Stimulated activated memory B cell treated with anti-CD40 and anti-IgM and Interleukin-4, amounts not matched to agents 10 μg/mL and 1 μg/mL and 100 μg/mL, for 72 hours (primary cell): ENCODE data around the gene ITGA7.
A peak's percentile ranks its signal among the peaks of the same experiment; 100 is the strongest.
"Not testable (repeated sequence)": the region's sequence is repeated elsewhere in the genome, so short reads cannot be mapped to it uniquely, and the experiment has no call there.

ENCODE experiments used
- ATAC-seq: fragments of 150-1000 bp; cut with Tn5 transposase; 2 replicates; pipeline ENCODE4 v1.10.0; 2021
- H3K27ac Mint-ChIP-seq: one replicate; pipeline ENCODE4 v1.8.0; 2022; ENCODE audit warnings: mild to moderate bottlenecking, mixed read lengths
- H3K27me3 Mint-ChIP-seq: one replicate; pipeline ENCODE4 v1.8.0; 2022; ENCODE audit warnings: mixed read lengths
- H3K36me3 Mint-ChIP-seq: one replicate; pipeline ENCODE4 v1.8.0; 2022; ENCODE audit warnings: mixed read lengths
- H3K4me1 Mint-ChIP-seq: one replicate; pipeline ENCODE4 v1.8.0; 2022; ENCODE audit warnings: mixed read lengths
- H3K4me3 Mint-ChIP-seq: one replicate; pipeline ENCODE4 v1.8.0; 2022; ENCODE audit warnings: mild to moderate bottlenecking, moderate library complexity, mixed read lengths
- H3K9me3 Mint-ChIP-seq: one replicate; pipeline ENCODE4 v1.8.0; 2022; ENCODE audit warnings: mixed read lengths

The ITGA7 gene

DNA sequence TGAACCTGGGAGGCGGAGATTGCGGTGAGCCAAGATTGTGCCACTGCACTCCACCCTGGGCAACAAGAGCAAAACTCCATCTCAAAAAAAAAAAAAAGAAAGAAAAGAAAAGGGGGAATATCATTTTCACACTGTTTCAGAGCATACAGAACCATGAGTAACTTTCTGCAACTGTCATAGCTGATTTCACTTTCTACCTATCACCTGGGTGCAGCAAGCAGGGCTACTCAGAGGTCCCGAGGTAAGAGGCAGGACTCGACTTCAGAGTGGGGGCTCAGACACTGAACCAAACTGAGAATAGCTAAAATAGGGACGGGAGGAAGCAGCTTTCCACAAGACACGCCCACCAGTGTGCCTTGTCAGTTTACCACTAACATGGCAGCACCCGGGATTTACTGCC lies 41.2 kb downstream of the ITGA7 start:
- H3K27me3 Mint-ChIP-seq = no peaks in the 10 kb centered on the region
- no peaks in the 10 kb centered on the region for H3K9me3 Mint-ChIP-seq
- ATAC-seq = no peak
- no peak overlapping the region for H3K4me3 Mint-ChIP-seq
- H3K27ac Mint-ChIP-seq = no peak overlapping the region
- H3K36me3 Mint-ChIP-seq = no peaks in the 10 kb centered on the region
- H3K4me1 Mint-ChIP-seq = no peaks in the 10 kb centered on the region

DNA sequence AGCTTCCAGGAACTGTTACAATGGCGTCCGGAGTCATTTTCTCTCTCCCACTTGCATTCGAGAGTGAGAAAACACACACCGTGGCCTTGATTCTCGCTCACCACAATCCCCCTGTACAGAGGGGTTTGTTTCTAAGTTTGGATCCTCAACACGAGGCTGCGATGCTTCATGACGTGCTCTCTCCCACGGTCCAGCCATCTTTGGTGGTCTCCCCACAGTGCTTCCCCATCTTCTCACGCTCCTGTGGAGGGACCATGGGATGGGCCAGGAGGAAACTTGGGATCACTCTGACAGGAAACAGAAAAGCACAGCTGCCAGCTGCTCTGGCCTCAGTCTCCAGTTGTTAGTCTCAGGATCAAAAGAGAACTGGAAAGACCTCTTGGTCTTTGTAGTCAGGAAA lies 42.9 kb downstream of the ITGA7 start:
- H3K27me3 Mint-ChIP-seq = no peaks in the 10 kb centered on the region
- no peaks in the 10 kb centered on the region for H3K4me1 Mint-ChIP-seq
- H3K36me3 Mint-ChIP-seq = no peaks in the 10 kb centered on the region
- no peaks in the 10 kb centered on the region for H3K9me3 Mint-ChIP-seq
- H3K4me3 Mint-ChIP-seq = no peak overlapping the region
- no peak for ATAC-seq
- H3K27ac Mint-ChIP-seq = no peak overlapping the region

DNA sequence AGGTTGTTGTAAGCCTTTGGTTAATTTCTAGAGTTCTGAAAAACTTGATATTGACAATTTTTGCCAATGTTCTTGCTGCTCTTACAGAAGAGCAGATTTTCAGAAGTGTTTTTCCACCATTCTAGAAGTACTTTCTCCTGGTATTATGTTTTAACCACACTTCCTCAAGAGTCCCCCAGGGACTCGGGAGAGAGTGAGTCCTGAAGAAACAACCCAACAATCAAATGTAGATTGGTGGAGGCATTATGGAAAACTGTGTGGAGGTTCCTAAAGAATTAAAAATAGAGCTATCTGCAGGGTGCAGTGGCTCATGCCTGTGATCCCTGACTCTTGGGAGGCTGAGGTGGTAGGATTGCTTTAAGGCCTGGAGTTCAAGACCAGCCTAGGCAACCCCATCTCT lies 44.3 kb downstream of the ITGA7 start:
- no peak for ATAC-seq
- Mint-ChIP-seq H3K4me3 (no peak overlapping the region), H3K27me3 (no peaks in the 10 kb centered on the region), H3K27ac (no peak overlapping the region), H3K36me3 (no peaks in the 10 kb centered on the region), H3K9me3 (no peaks in the 10 kb centered on the region), H3K4me1 (no peaks in the 10 kb centered on the region)

DNA sequence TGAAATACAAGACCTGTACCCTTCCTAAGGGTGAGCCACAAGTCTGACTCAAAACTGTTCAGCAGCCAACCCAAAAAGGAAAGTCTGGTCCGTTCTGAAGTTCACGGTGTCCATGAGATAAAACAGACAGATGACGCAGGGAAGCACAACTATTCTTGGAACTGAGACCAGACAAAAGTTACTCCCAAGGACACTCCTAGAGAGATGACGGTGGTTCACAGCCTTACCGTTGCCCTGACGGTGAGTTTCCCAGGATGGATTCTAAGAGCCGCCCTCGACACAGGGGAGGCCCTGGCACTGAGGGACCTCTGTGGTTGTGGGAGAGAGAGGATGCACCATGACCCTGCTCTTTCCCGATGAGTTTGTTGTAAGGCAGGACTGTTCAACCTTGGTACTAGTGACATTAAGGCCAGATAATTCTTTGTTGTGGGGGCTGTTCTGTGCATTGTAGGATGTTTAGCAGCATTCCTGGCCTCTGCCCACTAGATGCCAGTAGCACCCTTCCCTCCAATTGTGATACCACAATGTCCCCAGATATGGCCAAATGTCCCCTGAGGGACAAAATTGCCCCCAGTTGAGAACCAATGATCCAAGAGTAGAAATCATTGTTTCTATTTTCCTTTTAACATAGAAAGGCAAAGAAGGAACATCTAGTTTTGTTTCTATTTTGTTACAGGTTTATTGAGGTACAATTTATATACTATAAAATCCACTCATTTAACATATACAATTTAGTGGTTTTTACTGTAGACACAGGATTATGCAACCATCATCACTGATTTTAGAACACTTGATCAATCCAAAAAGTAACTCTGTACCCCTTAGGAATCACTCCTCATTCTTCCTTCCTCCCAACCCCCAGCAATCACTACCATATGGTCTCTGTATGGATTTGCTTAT lies 48.0 kb downstream of the ITGA7 start:
- H3K4me3 Mint-ChIP-seq = no peak overlapping the region
- no peak for ATAC-seq
- H3K4me1 Mint-ChIP-seq = no peaks in the 10 kb centered on the region
- no peak overlapping the region for H3K27ac Mint-ChIP-seq
- no peaks in the 10 kb centered on the region for H3K9me3 Mint-ChIP-seq
- H3K27me3 Mint-ChIP-seq = no peaks in the 10 kb centered on the region
- H3K36me3 Mint-ChIP-seq = no peaks in the 10 kb centered on the region

DNA sequence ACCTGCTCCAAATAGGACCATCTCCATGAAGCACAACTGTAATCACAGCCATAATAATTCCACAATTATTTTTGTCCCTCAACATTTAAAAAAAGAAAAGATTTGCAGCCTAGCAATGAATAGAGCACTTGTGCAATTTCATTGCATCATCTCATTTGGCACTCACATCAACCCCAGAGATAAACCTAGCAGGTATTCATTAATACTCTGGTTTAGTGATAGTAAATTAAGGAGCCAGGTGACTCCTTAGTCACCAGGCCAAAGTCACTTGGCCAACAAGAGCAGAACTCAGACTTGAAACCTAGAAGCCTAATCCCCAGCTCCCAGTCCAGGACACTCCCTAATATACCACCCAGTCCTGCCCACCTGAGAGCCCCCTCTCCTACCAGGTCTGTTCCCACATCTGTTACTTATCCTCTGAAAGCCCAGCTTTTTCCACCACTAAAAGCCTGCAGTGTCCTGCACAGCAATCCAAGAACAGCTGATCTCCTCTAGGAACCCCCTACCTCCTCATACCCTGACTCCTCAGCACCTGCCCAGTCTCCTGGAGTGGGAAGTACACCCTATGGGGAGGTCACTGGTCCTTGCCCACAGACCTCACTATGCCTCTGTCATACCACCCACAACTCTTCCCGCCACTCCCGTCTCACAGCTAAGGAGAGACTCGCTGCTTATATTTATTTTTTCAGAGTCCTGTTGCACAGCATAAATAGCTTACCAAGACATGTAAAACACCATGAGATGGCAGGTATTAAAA lies 48.9 kb downstream of the ITGA7 start:
- no peak overlapping the region for H3K27ac Mint-ChIP-seq
- no peaks in the 10 kb centered on the region for H3K27me3 Mint-ChIP-seq
- H3K4me1 Mint-ChIP-seq = no peaks in the 10 kb centered on the region

DNA sequence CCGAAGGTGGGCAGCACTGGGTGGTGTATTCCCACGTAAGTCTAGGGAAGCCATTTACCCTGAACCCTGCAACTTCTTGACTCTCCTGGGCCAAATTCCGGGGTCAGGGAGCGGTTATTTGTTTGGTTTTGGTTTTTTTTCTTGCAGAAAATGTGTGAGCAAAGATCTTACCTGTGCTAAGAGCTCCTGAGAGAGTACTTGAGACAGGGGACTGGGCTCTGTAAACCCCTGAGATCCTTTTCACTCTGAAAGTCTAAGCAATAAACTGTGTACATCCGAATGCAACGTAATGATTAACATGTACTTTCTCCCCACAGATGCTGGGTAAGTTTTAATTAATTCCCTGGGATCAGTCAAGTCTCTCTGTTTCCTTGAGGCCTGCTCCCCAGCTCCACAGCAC lies 49.5 kb downstream of the ITGA7 start:
- no peaks in the 10 kb centered on the region for H3K4me1 Mint-ChIP-seq
- no peaks in the 10 kb centered on the region for H3K27me3 Mint-ChIP-seq
- no peak overlapping the region for H3K4me3 Mint-ChIP-seq
- ATAC-seq = no peak
- no peaks in the 10 kb centered on the region for H3K9me3 Mint-ChIP-seq
- H3K36me3 Mint-ChIP-seq = no peaks in the 10 kb centered on the region
- no peak overlapping the region for H3K27ac Mint-ChIP-seq

More for the DNA sequence above, 48.9 kb downstream of the ITGA7 start:
- H3K4me3 Mint-ChIP-seq = no peak overlapping the region
- H3K36me3 Mint-ChIP-seq = no peaks in the 10 kb centered on the region
- no peak for ATAC-seq
- no peaks in the 10 kb centered on the region for H3K9me3 Mint-ChIP-seq

DNA sequence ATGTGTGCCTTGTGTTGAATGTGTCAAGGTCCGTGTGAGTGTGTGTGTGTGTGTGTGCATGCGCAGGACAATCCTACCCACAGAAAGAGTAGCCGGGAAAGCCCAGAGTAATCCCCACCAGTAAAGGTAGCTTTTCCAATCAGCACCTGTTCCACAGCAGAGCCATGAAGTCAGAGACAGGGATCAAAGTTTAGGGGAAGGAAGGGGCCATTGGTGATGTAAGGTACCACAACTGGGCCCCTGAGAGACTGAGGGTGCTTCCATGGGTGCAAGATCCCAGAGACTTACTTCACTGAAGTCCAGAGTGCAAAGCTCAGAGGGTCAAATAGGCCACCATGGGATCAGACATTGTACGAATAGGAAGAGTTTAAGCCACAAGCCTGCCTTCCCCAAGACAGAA lies 50.5 kb downstream of the ITGA7 start:
- no peak overlapping the region for H3K4me3 Mint-ChIP-seq
- no peak overlapping the region for H3K27ac Mint-ChIP-seq
- H3K36me3 Mint-ChIP-seq = no peaks in the 10 kb centered on the region
- no peaks in the 10 kb centered on the region for H3K4me1 Mint-ChIP-seq
- ATAC-seq = no peak
- no peaks in the 10 kb centered on the region for H3K9me3 Mint-ChIP-seq
- H3K27me3 Mint-ChIP-seq = no peaks in the 10 kb centered on the region

DNA sequence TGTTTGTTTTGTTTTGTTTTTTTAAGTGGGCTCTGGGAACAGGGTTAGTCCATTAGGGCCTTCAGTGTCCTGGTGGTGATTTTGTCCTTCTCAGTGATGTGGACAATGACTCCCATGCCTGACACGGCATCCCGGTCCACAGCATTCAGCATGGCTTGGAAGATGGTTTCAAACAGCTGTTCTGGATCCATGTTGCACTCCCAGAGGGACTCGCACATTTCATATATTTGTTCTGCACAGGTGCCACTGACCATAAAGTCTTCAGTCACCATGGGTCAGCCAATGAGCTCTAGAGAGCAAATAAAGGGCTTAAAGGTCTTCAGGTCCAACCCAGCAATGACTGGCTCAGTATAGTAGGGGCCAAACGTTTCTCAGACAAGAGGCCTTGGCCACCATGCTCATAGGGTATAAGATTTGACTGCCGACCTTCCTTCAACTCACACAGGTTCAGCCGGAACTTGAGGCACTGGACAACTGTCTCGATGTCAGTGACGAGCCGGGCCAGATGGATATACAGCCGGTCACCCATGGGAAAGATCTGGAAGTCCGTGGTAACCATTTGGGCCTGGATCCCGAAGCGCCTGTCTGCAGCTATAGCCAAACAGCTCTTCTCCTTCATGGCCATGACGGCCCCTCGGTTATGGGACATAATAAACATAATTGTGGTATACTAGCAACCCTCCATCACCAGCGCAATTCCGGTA lies 53.0 kb downstream of the ITGA7 start:
- ATAC-seq = no peak
- H3K4me3 Mint-ChIP-seq = no peak overlapping the region
- no peaks in the 10 kb centered on the region for H3K27me3 Mint-ChIP-seq
- H3K4me1 Mint-ChIP-seq = peaks cover 6% of the 10 kb centered on the region
- peaks cover 9% of the 10 kb centered on the region for H3K36me3 Mint-ChIP-seq
- peaks cover 9% of the 10 kb centered on the region for H3K9me3 Mint-ChIP-seq
- H3K27ac Mint-ChIP-seq = no peak overlapping the region

DNA sequence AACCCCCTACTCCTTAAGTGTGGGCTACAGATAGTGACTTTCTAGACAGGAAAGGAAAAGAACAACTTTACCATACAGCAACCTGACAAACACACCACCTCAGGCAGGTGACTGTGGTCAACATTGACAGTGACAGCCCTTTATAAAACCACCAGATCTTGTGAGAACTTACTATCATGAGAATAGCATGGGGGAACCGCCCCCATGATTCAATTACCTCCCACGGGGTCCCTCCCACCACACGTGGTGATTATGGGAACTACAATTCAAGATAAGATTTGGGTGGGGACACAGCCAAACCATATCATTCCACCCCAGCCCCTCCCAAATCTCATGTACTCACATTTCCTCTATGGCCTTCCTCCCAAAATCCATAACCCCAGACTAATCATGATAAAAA lies 54.7 kb downstream of the ITGA7 start:
- Mint-ChIP-seq H3K4me3 (no peak overlapping the region), H3K9me3 (peaks cover 11% of the 10 kb centered on the region), H3K4me1 (peaks cover 6% of the 10 kb centered on the region), H3K36me3 (peaks cover 11% of the 10 kb centered on the region), H3K27me3 (no peaks in the 10 kb centered on the region), H3K27ac (no peak overlapping the region)
- no peak for ATAC-seq

DNA sequence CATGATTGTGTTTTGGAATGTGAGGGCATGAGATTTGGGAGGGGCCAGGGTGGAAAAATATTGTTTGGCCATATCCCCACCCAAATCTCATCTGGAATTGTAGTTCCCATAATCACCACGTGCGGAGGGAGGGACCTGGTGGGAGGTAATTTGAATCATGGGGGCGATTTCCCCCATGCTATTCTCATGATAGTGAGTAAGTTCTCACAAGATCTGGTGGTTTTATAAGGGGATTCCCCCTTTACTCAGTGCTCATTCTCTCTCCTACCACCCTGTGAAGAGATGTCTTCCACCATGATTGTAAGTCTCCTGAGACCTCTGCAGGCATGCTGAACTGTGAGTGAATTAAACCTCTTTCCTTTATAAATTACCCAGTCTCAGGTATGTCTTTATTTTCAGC lies 55.4 kb downstream of the ITGA7 start:
- Mint-ChIP-seq H3K36me3 (peaks cover 11% of the 10 kb centered on the region), H3K27ac (no peak overlapping the region), H3K9me3 (peaks cover 11% of the 10 kb centered on the region), H3K4me3 (no peak overlapping the region), H3K27me3 (no peaks in the 10 kb centered on the region), H3K4me1 (peaks cover 6% of the 10 kb centered on the region)
- ATAC-seq = no peak

DNA sequence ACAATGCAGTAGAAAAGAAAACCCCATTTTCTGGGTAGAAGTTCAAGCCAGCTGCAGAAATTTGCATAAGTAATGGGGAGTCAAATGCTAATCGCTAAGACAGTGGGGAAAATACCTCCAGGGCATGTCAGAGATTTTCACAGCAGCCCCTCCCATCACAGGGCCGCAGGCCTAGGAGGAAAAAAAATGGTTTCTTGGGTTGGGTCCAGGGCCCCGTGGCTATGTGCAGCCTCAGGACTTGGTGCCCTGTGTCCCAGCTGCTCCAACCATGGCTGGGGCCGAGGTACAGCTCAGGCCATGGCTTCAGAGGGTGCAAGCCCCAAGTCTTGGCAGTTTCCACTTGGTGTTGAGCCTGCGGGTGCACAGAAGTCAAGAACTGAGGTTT lies 56.4 kb downstream of the ITGA7 start:
- H3K27ac Mint-ChIP-seq = peak overlapping the region; percentile 55
- H3K27me3 Mint-ChIP-seq = no peaks in the 10 kb centered on the region
- H3K4me3 Mint-ChIP-seq = no peak overlapping the region
- H3K36me3 Mint-ChIP-seq = peaks cover 11% of the 10 kb centered on the region
- no peak for ATAC-seq
- H3K4me1 Mint-ChIP-seq = peaks cover 14% of the 10 kb centered on the region
- peaks cover 11% of the 10 kb centered on the region for H3K9me3 Mint-ChIP-seq

DNA sequence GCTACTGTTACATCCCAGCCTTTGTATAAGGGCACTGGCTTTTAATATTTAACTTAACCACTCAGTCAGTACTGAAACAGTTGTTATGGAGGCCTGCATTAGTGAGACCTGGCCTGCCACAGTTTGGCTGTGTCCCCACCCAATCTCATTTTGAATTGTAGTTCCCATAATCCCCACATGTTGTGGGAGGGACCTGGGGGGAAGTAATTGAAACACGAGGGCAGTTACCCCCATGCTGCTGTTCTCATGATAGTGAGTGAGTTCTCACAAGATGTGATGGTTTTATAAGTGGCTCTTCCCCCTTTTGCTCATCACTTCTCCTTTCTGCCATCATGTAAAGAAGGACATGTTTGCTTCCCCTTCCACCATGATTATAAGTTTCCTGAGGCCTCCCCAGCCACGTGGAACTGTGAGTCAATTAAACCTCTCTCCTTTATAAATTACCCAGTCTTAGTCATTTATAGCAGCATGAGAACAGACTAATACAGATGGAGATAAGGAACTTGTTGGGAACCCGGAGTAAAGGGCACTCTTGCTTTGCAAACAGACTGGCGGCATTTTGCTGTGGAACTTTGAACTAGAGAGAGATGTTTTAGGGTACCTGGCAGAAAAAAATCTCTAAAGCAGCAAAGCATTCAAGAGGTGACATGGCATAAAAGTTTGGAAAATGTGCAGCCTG lies 56.9 kb downstream of the ITGA7 start:
- not testable (repeated sequence) for ATAC-seq, H3K27me3 Mint-ChIP-seq, H3K4me3 Mint-ChIP-seq
- Mint-ChIP-seq H3K9me3 (peaks cover 11% of the 10 kb centered on the region), H3K4me1 (peaks cover 20% of the 10 kb centered on the region), H3K36me3 (peaks cover 11% of the 10 kb centered on the region), H3K27ac (peak overlapping the region; percentile 55)

DNA sequence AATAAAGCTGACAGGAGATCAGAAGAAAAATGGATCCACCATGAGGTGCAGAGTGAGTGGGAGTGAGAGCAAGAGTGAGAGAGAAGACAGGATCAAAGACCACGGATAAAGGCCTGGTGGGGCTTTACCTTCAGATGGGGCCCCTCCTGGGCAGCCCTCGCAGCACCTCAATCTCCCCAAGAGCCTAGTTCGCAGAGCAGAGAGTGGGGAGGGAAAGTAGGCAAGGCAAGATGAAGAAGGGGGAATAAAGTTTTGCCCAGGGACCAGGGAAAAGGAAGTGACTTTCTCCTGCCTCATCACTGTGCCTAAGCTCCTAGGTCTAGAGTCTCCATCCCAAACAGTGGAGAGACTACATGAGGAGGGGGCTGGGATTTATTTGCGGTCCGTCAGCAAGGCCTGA lies 60.7 kb downstream of the ITGA7 start:
- peaks cover 11% of the 10 kb centered on the region for H3K36me3 Mint-ChIP-seq
- H3K4me3 Mint-ChIP-seq = no peak overlapping the region
- peaks cover 38% of the 10 kb centered on the region for H3K4me1 Mint-ChIP-seq
- H3K27me3 Mint-ChIP-seq = no peaks in the 10 kb centered on the region
- H3K9me3 Mint-ChIP-seq = peaks cover 11% of the 10 kb centered on the region
- peak overlapping the region; percentile 85 for H3K27ac Mint-ChIP-seq
- no peak for ATAC-seq

DNA sequence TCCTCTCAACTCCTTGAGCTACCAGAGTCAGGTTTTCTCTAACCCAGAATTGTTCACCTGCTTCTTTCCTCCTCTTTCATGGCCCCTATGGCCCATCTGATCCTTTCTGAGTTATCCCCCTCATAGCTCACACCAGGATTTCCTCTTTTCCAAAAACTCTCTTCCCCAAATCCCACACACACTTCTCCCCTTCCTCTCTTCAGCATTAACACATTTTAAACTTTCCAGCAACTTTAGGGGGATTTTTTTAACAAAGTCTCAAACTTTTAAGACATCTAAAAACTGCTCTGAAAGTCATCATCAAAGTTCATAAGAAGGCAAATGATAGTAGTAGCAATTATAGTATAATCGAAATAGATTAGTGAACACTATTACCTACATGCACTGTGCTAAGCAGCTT lies 63.1 kb downstream of the ITGA7 start:
- ATAC-seq = no peak
- Mint-ChIP-seq H3K36me3 (peaks cover 2% of the 10 kb centered on the region), H3K27me3 (no peaks in the 10 kb centered on the region), H3K4me3 (no peak overlapping the region), H3K27ac (peak overlapping the region; percentile 53), H3K4me1 (peaks cover 41% of the 10 kb centered on the region), H3K9me3 (peaks cover 2% of the 10 kb centered on the region)

DNA sequence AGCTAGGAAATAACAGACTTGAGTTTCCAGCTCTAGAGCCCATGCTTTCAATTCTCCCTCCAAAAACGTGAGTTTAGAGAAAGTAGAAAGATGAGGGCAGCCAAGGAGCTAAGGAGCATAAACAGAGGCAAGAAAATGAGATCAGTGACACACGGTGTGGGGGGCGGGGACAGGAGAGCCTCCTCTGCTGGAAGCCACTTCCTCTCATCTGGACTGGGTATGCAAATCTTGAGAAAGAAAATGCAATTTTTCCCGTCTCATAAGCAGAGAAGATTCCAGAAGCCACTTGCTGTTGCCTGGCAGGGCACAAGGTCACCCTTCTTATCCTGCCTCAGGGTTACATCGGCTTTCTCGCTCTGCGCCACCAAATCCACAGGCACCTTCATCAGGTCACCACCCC lies 65.0 kb downstream of the ITGA7 start:
- Mint-ChIP-seq H3K4me3 (no peak overlapping the region), H3K27ac (peak overlapping the region; percentile 68), H3K27me3 (peaks cover 2% of the 10 kb centered on the region), H3K4me1 (peaks cover 41% of the 10 kb centered on the region), H3K36me3 (no peaks in the 10 kb centered on the region), H3K9me3 (no peaks in the 10 kb centered on the region)
- ATAC-seq = peak; percentile 61
